HepG2 (cell line): ENCODE data around the gene AIF1. TPM values are rescaled to one million over a fixed set of nuclear protein-coding genes. Genes with fewer than 3 reads are reported as not detected.

Source experiments
- AHR ChIP-seq: IDR thresholded peaks from 2 replicates; pipeline ENCODE4 v1.6.1; 2018; ENCODE audit warnings: missing genetic modification reagents, missing compliant biosample characterization
- ARHGAP35 ChIP-seq: sonication (generic); formaldehyde crosslinking; IDR thresholded peaks from 2 replicates; pipeline ENCODE4 v1.9.0; 2022; ENCODE audit warnings: mild to moderate bottlenecking, inconsistent platforms, moderate library complexity, missing genetic modification reagents, borderline replicate concordance
- BRF2 ChIP-seq: sonication (generic); formaldehyde crosslinking; IDR thresholded peaks from 2 replicates; pipeline ENCODE4 v1.8.1; 2022; ENCODE audit warnings: mild to moderate bottlenecking, missing genetic modification reagents
- CCAR2 ChIP-seq: fragments of 200-400 bp; formaldehyde crosslinking; optimal IDR thresholded peaks from 2 replicates; pipeline ENCODE3; 2018; ENCODE audit warnings: low read depth, mild to moderate bottlenecking, low read length, moderate library complexity
- GPN1 ChIP-seq: sonication (generic); formaldehyde crosslinking; IDR thresholded peaks from 2 replicates; pipeline ENCODE4 v1.5.1; 2020; ENCODE audit warnings: missing genetic modification reagents, borderline replicate concordance
- GZF1 ChIP-seq: sonication (generic); formaldehyde crosslinking; IDR thresholded peaks from 2 replicates; pipeline ENCODE4 v1.5.1; 2020; ENCODE audit warnings: mild to moderate bottlenecking, missing genetic modification reagents
- ISX ChIP-seq: sonication (generic); formaldehyde crosslinking; conservative IDR thresholded peaks from 2 replicates; pipeline ENCODE4 v1.5.0; 2020; ENCODE audit warnings: missing genetic modification reagents
- NR2C2 ChIP-seq: sonication (generic); formaldehyde crosslinking; IDR thresholded peaks from 2 replicates; pipeline ENCODE4 v1.4.0; 2020; ENCODE audit warnings: missing genetic modification reagents, mild to moderate bottlenecking, moderate library complexity, borderline replicate concordance
- PATZ1 ChIP-seq: sonication (generic); formaldehyde crosslinking; IDR thresholded peaks from 2 replicates; pipeline ENCODE4 v1.4.0; 2020; ENCODE audit warnings: missing genetic modification reagents
- PITX1 ChIP-seq: sonication (generic); formaldehyde crosslinking; IDR thresholded peaks from 2 replicates; pipeline ENCODE4 v1.5.1; 2020; ENCODE audit warnings: mild to moderate bottlenecking, missing genetic modification reagents
- RBM39 ChIP-seq: fragments of 200-400 bp; formaldehyde crosslinking; IDR thresholded peaks from one replicate; pipeline ENCODE4 v1.6.1; 2018; ENCODE audit warnings: antibody characterized with exemption, mild to moderate bottlenecking, low read depth, low read length; ENCODE audit not compliant: poor library complexity, severe bottlenecking
- SCMH1 ChIP-seq: sonication (generic); formaldehyde crosslinking; IDR thresholded peaks from 2 replicates; pipeline ENCODE4 v1.9.0; 2021; ENCODE audit warnings: missing genetic modification reagents, mild to moderate bottlenecking, borderline replicate concordance
- SOX6 ChIP-seq, 2 experiments: fragments of 450-650 bp in 1 of 2; sonication (generic) in 1 of 2; formaldehyde crosslinking in 1 of 2; IDR thresholded peaks; 2 replicates each; pipeline versions ENCODE4 v1.4.0 to v1.6.1; 2017 to 2020; ENCODE audit warnings: antibody characterized with exemption in 1 of 2, mild to moderate bottlenecking in 1 of 2, missing genetic modification reagents in 1 of 2
- SP4 ChIP-seq: sonication (generic); formaldehyde crosslinking; IDR thresholded peaks from 2 replicates; pipeline ENCODE4 v1.8.1; 2023; ENCODE audit warnings: mild to moderate bottlenecking, missing genetic modification reagents
- SP5 ChIP-seq: IDR thresholded peaks from 2 replicates; pipeline ENCODE4 v1.6.1; 2016; ENCODE audit warnings: low read depth, borderline replicate concordance
- SPEN ChIP-seq: sonication (generic); formaldehyde crosslinking; IDR thresholded peaks from 2 replicates; pipeline ENCODE4 v1.5.1; 2020; ENCODE audit warnings: low read depth, mild to moderate bottlenecking, missing genetic modification reagents
- ZMAT5 ChIP-seq: sonication (generic); formaldehyde crosslinking; IDR thresholded peaks from 2 replicates; pipeline ENCODE4 v1.5.0; 2020; ENCODE audit warnings: mild to moderate bottlenecking, low read depth, missing genetic modification reagents, borderline replicate concordance
- ZNF432 ChIP-seq: sonication (generic); formaldehyde crosslinking; IDR thresholded peaks from 2 replicates; pipeline ENCODE4 v1.5.0; 2020; ENCODE audit warnings: missing genetic modification reagents, mild to moderate bottlenecking, borderline replicate concordance
- ZNF441 ChIP-seq: sonication (generic); formaldehyde crosslinking; IDR thresholded peaks from 2 replicates; pipeline ENCODE4 v1.7.0; 2021; ENCODE audit warnings: missing genetic modification reagents, borderline replicate concordance
- ZNF446 ChIP-seq: sonication (generic); formaldehyde crosslinking; IDR thresholded peaks from 2 replicates; pipeline ENCODE4 v1.5.0; 2020; ENCODE audit warnings: mild to moderate bottlenecking, missing genetic modification reagents
- ZNF83 ChIP-seq: sonication (generic); formaldehyde crosslinking; IDR thresholded peaks from 2 replicates; pipeline ENCODE4 v1.4.0; 2020; ENCODE audit warnings: missing genetic modification reagents, mild to moderate bottlenecking, borderline replicate concordance
- polyA plus RNA-seq, 8 experiments: library from polyadenylated mRNA; depleted of rRNA in 3 of 8; stranded (reverse) in 7 of 8; unstranded in 1 of 8; fragments of >200 nt; fragmentation: Illumina TruSeq in 4 of 8; extraction: Trizol in 4 of 8; gene quantifications; 2 replicates each; pipeline versions ENCODE4 v1.2.1 to v1.2.3, GENCODE V29; 2011 to 2016; ENCODE audit warnings: low read depth in 4 of 8, missing spikeins in 1 of 8, mixed read lengths in 1 of 8; ENCODE audit not compliant: insufficient read depth in 1 of 8
- total RNA-seq, 5 experiments: library from RNA; depleted of rRNA; stranded (reverse); fragments of >200 nt; fragmentation: Illumina TruSeq; extraction: Trizol; gene quantifications; 2 replicates each; pipeline ENCODE4 v1.2.3, GENCODE V29; 2016; ENCODE audit warnings: low read depth in 1 of 5
- TF ChIP-seq, protein P1 (sequence below): sonication (generic); formaldehyde crosslinking; IDR thresholded peaks from 2 replicates; pipeline ENCODE4 v1.4.0; 2020; ENCODE audit warnings: missing genetic modification reagents
- TF ChIP-seq, protein P2 (sequence below): sonication (generic); formaldehyde crosslinking; IDR thresholded peaks from 2 replicates; pipeline ENCODE4 v1.5.1; 2020; ENCODE audit warnings: mild to moderate bottlenecking, moderate library complexity, missing genetic modification reagents

The AIF1 gene
- total and polyA plus RNA-seq, 2 of the 13 experiments (the other 11 are each of a cell fraction or from before 2014, with no cell fraction given) = 1.5 TPM; not detected in 1

- TF ChIP-seq SOX6 (IDR thresholded peaks at IDR 0.05) = no peak
- TF ChIP-seq SOX6 (CRISPR knock-in tag; IDR thresholded peaks at IDR 0.05) = peak; percentile 62
- no peak; the same call in 1 of the 2 replicates for TF ChIP-seq SP4 (CRISPR knock-in tag)
- no peak for TF ChIP-seq ZNF446 (CRISPR knock-in tag)
- TF ChIP-seq NR2C2 (CRISPR knock-in tag) = no peak
- 0 out of 2 replicates have a peak, but pooled peaks have one; percentile 34 for TF ChIP-seq BRF2 (CRISPR knock-in tag)
- TF ChIP-seq ZNF432 = peak; percentile 44; the same call in 1 of the 2 replicates
- TF ChIP-seq ARHGAP35 = peak; percentile 77; the same call in 1 of the 2 replicates
- TF ChIP-seq CCAR2 = no peak
- TF ChIP-seq GPN1 (CRISPR knock-in tag) = peak; percentile 26; the same call in 1 of the 2 replicates
- TF ChIP-seq, protein P1, sequence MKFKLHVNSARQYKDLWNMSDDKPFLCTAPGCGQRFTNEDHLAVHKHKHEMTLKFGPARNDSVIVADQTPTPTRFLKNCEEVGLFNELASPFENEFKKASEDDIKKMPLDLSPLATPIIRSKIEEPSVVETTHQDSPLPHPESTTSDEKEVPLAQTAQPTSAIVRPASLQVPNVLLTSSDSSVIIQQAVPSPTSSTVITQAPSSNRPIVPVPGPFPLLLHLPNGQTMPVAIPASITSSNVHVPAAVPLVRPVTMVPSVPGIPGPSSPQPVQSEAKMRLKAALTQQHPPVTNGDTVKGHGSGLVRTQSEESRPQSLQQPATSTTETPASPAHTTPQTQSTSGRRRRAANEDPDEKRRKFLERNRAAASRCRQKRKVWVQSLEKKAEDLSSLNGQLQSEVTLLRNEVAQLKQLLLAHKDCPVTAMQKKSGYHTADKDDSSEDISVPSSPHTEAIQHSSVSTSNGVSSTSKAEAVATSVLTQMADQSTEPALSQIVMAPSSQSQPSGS (CRISPR knock-in tag) = peak; percentile 65
- TF ChIP-seq PITX1 (CRISPR knock-in tag) = no peak
- TF ChIP-seq SP5 (CRISPR knock-in tag) = no peak
- TF ChIP-seq AHR = no peak; the same call in 1 of the 2 replicates
- no peak for TF ChIP-seq ZNF83 (CRISPR knock-in tag)
- peak; percentile 75 for TF ChIP-seq SPEN (CRISPR knock-in tag)
- TF ChIP-seq RBM39 = peak; percentile 72
- 0 out of 2 replicates have a peak, but pooled peaks have one; percentile 26 for TF ChIP-seq GZF1
- TF ChIP-seq SCMH1 (CRISPR knock-in tag) = no peak
- no peak; the same call in 1 of the 2 replicates for TF ChIP-seq ZNF441 (CRISPR knock-in tag)
- TF ChIP-seq PATZ1 (CRISPR knock-in tag) = peak; percentile 78
- TF ChIP-seq ISX (CRISPR knock-in tag) = no peak
- TF ChIP-seq, protein P2, sequence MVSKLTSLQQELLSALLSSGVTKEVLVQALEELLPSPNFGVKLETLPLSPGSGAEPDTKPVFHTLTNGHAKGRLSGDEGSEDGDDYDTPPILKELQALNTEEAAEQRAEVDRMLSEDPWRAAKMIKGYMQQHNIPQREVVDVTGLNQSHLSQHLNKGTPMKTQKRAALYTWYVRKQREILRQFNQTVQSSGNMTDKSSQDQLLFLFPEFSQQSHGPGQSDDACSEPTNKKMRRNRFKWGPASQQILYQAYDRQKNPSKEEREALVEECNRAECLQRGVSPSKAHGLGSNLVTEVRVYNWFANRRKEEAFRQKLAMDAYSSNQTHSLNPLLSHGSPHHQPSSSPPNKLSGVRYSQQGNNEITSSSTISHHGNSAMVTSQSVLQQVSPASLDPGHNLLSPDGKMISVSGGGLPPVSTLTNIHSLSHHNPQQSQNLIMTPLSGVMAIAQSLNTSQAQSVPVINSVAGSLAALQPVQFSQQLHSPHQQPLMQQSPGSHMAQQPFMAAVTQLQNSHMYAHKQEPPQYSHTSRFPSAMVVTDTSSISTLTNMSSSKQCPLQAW (CRISPR knock-in tag) = no peak
- TF ChIP-seq ZMAT5 = no peak
Measured at GRCh38 chr6:31580807-31581433, 34.1 kb upstream of the AIF1 start (continued).
